ENCODE results near the gene CEP295NL. TPM values are rescaled to one million over a fixed set of nuclear protein-coding genes. Genes with fewer than 3 reads are reported as not detected.

Gene CEP295NL
- total and polyA plus RNA-seq, 2 of the 8 experiments (the other 6 are each of a cell fraction or from before 2014, with no cell fraction given), result 0.06 to 2.0 TPM

GRCh38 chr17:78879635-78880186 lies 23.3 kb downstream of the CEP295NL start (continued):
- TF ChIP-seq TEAD4 (IDR thresholded peaks at IDR 0.05; ENCODE audit: low read depth, low read length) (no peak), SP4 (IDR thresholded peaks at IDR 0.05; ENCODE audit: low read length) (no peak)

All from H1 (cell line).